ENCODE measurements around the gene KIF26B.

DNA sequence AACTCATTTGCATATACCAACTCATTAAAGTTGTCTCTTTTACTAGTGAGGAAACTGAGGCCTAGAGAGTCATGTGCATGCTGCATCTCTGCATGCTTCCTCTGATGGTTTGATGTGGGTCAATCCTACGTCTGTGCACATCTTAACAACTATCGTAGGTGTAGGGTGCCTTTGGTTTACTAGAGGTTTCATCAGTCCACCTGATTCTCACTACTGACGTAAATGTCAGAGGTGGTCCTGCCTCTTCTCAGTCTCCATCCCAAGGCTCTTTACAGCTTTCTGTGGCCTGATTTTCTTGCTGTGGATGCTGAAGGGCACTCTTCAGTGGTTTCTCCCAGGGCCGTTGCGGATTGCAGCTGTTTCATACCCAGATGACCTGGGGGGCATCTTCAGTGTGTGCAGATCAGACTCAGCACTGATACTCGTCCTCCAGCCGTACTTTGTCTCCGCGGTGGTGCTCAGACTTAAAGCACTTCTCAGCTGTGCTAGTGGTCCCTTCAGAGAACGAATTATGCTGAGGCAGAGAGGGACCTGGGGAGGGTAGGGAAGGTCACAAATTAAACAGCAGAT, 407.0 kb downstream of the KIF26B start:
- TF ChIP-seq, protein P1, sequence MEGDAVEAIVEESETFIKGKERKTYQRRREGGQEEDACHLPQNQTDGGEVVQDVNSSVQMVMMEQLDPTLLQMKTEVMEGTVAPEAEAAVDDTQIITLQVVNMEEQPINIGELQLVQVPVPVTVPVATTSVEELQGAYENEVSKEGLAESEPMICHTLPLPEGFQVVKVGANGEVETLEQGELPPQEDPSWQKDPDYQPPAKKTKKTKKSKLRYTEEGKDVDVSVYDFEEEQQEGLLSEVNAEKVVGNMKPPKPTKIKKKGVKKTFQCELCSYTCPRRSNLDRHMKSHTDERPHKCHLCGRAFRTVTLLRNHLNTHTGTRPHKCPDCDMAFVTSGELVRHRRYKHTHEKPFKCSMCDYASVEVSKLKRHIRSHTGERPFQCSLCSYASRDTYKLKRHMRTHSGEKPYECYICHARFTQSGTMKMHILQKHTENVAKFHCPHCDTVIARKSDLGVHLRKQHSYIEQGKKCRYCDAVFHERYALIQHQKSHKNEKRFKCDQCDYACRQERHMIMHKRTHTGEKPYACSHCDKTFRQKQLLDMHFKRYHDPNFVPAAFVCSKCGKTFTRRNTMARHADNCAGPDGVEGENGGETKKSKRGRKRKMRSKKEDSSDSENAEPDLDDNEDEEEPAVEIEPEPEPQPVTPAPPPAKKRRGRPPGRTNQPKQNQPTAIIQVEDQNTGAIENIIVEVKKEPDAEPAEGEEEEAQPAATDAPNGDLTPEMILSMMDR (IDR thresholded peaks at IDR 0.05): no peak
- no peak for TF ChIP-seq EP300 (IDR thresholded peaks at IDR 0.05)

Measured in tibial nerve (tissue), 4 donors.